RWPE2 (cell line): ENCODE measurements around the gene CNTNAP5.

Experiments
- ATAC-seq: fragments of 200-7000 bp; cut with Tn5 transposase; 3 replicates; pipeline ENCODE4 v1.9.1; 2021; ENCODE audit warnings: low read depth
- DNase-seq: peaks from one replicate; pipeline ENCODE4 v3.0.0-alpha.2; 2020; ENCODE audit warnings: low spot score
- H3K27ac ChIP-seq: fragments of 450-650 bp; 2 replicates; pipeline ENCODE4 v1.5.1; 2017; ENCODE audit warnings: mild to moderate bottlenecking; ENCODE audit not compliant: poor library complexity, severe bottlenecking
- H3K27me3 ChIP-seq: fragments of 250-450 bp; sonication (Bioruptor Pico); 2 replicates; pipeline ENCODE4 v1.5.1; 2021; ENCODE audit warnings: mild to moderate bottlenecking, moderate library complexity; ENCODE audit not compliant: insufficient read depth, poor library complexity, severe bottlenecking
- H3K36me3 ChIP-seq: fragments of 250-450 bp; sonication (Bioruptor Pico); 2 replicates; pipeline ENCODE4 v1.5.1; 2020; ENCODE audit warnings: low read depth, mild to moderate bottlenecking, moderate library complexity
- H3K4me1 ChIP-seq: fragments of 250-450 bp; sonication (Bioruptor Pico); 2 replicates; pipeline ENCODE4 v1.5.1; 2021; ENCODE audit warnings: mild to moderate bottlenecking, moderate library complexity; ENCODE audit not compliant: insufficient read depth, poor library complexity, severe bottlenecking
- H3K4me3 ChIP-seq: fragments of 250-450 bp; sonication (Bioruptor Pico); 2 replicates; pipeline ENCODE4 v1.5.1; 2021; ENCODE audit warnings: mild to moderate bottlenecking, moderate library complexity; ENCODE audit not compliant: severe bottlenecking
- H3K9me3 ChIP-seq: fragments of 250-450 bp; sonication (Bioruptor Pico); 2 replicates; pipeline ENCODE4 v1.5.1; 2021; ENCODE audit warnings: mild to moderate bottlenecking, moderate library complexity; ENCODE audit not compliant: severe bottlenecking
- CTCF ChIP-seq: fragments of 450-650 bp; IDR thresholded peaks from one replicate; pipeline ENCODE4 v1.5.1; 2017; ENCODE audit warnings: mild to moderate bottlenecking, moderate library complexity; ENCODE audit not compliant: poor library complexity, severe bottlenecking

The CNTNAP5 gene

GRCh38 chr2:124898827-124899226 is 873.7 kb downstream of the CNTNAP5 start:
- H3K4me1 ChIP-seq: peaks cover 5% of the 10 kb centered on the region
- DNase-seq (no peak), ATAC-seq (no peak)
- no peak for TF ChIP-seq CTCF
- H3K36me3 ChIP-seq: no peaks in the 10 kb centered on the region
- H3K4me3 ChIP-seq: no peak overlapping the region
- H3K27ac ChIP-seq: no peak overlapping the region
- no peaks in the 10 kb centered on the region for H3K9me3 ChIP-seq
- no peaks in the 10 kb centered on the region for H3K27me3 ChIP-seq

GRCh38 chr2:124908411-124908810 is 883.3 kb downstream of the CNTNAP5 start:
- Histone ChIP-seq H3K4me3 (no peak overlapping the region), H3K27me3 (no peaks in the 10 kb centered on the region), H3K27ac (no peak overlapping the region), H3K9me3 (no peaks in the 10 kb centered on the region), H3K4me1 (no peaks in the 10 kb centered on the region), H3K36me3 (no peaks in the 10 kb centered on the region)
- ATAC-seq: no peak
- DNase-seq: no peak
- TF ChIP-seq CTCF: no peak

- Histone ChIP-seq H3K4me3 (no peak overlapping the region), H3K4me1 (no peaks in the 10 kb centered on the region), H3K27me3 (no peaks in the 10 kb centered on the region), H3K9me3 (no peaks in the 10 kb centered on the region), H3K27ac (no peak overlapping the region), H3K36me3 (no peaks in the 10 kb centered on the region)
- no peak for ATAC-seq
- TF ChIP-seq CTCF: no peak
- no peak for DNase-seq
Measured at GRCh38 chr2:124911560-124911959, 886.5 kb downstream of the CNTNAP5 start.

GRCh38 chr2:124913868-124914267 is 888.8 kb downstream of the CNTNAP5 start:
- Histone ChIP-seq H3K27me3 (no peaks in the 10 kb centered on the region), H3K36me3 (no peaks in the 10 kb centered on the region), H3K9me3 (no peaks in the 10 kb centered on the region), H3K27ac (no peak overlapping the region), H3K4me1 (no peaks in the 10 kb centered on the region), H3K4me3 (no peak overlapping the region)
- no peak for DNase-seq
- TF ChIP-seq CTCF: no peak
- ATAC-seq: no peak

- DNase-seq (no peak), ATAC-seq (no peak)
- Histone ChIP-seq H3K27ac (no peak overlapping the region), H3K36me3 (no peaks in the 10 kb centered on the region), H3K4me1 (no peaks in the 10 kb centered on the region), H3K4me3 (no peak overlapping the region), H3K9me3 (no peaks in the 10 kb centered on the region), H3K27me3 (no peaks in the 10 kb centered on the region)
- TF ChIP-seq CTCF: peak; percentile 39
Measured at GRCh38 chr2:124915567-124915966, 890.5 kb downstream of the CNTNAP5 start.
